CD4-positive, alpha-beta T cell treated with Interleukin-6 for 4 hours (primary cell): ENCODE results near the gene UBE2E2.

Source experiments
- DNase-seq: peaks from one replicate; pipeline ENCODE4 v3.0.0-alpha.2; 2020; ENCODE audit warnings: mixed read lengths

The UBE2E2 gene

DNA sequence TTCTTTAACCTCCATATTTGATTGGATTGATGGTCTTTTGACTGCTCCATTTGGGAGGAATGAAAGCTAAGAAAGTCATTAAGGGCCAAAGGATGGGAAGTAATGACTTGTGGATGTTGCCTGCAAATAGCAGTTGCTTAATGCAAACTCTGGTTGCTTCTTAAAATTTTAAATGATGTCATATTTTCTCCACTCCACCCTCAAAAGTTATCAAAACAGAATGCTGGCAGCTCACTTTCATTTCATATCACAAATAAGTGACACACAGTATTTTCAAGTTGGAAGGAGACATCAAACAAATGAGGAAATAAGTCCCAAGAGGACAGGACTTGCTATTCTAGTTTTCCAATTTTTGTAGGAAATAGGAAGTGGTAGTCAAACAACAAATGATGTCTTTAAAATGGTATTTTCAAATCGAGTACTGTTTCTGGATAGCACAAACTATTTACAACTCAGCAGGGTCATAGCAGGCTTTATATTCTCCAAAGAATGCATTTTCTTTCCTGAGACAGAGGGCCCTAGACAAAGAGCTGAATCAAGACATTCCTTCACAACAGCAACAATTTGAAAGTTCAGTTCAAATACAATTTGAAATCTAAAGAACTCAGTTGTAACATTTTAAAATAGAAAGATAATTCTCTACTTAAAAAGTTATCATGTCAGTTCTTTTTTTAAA lies 437.5 kb downstream of the UBE2E2 start:
- DNase-seq: no peak
